Measurements from ENCODE around the gene THAP8.

THAP8 gene

GRCh38 chr19:36054119-36054732, at the start of gene THAP8:
Gene THAP8 (minus strand): TSS chr19:36054285. CDS start chr19:36054217, 68 bp downstream.
- no peaks in the 10 kb centered on the region for H3K9me2 ChIP-seq (replicated peaks; ENCODE audit: insufficient read depth, low read length)
- H3K79me2 ChIP-seq (ENCODE audit: insufficient read depth, low read length) = peaks cover 43% of the 10 kb centered on the region
- H3K4me3 ChIP-seq (ENCODE audit: insufficient read depth, low read length, poor library complexity, severe bottlenecking) = peak within 1 kb of the TSS; percentile 77
- H2AFZ ChIP-seq (ENCODE audit: low read depth, low read length, severe bottlenecking) = peak within 1 kb of the TSS; percentile 84
- H3K36me3 ChIP-seq (ENCODE audit: low read length) = no peaks in the 10 kb centered on the region
- H3K27ac ChIP-seq (ENCODE audit: low read depth, low read length) = peak within 1 kb of the TSS; percentile 94
- H3K27me3 ChIP-seq (ENCODE audit: low read length) = no peaks in the 10 kb centered on the region
- peak within 1 kb of the TSS; percentile 92 for H3K9ac ChIP-seq (ENCODE audit: low read length)
- no peak for TF ChIP-seq EZH2phosphoT487 (conservative IDR thresholded peaks at IDR 0.05; ENCODE audit: low read length)
- TF ChIP-seq CTCF (IDR thresholded peaks at IDR 0.05; ENCODE audit: insufficient read depth, low read length, poor library complexity, severe bottlenecking) = no peak
- H3K4me2 ChIP-seq (ENCODE audit: low read depth, low read length, poor library complexity, severe bottlenecking) = peak within 1 kb of the TSS; percentile 81
- no peaks in the 10 kb centered on the region for H3K9me3 ChIP-seq (ENCODE audit: insufficient read depth, low read length)
- H4K20me1 ChIP-seq (ENCODE audit: low read depth, low read length) = no peaks in the 10 kb centered on the region; the same call in 1 of the 2 replicates
- H3F3A ChIP-seq (ENCODE audit: insufficient read depth) = peaks cover 14% of the 10 kb centered on the region

- Histone ChIP-seq H2AFZ (ENCODE audit: low read depth, low read length, severe bottlenecking) (no peak overlapping the region), H3K9me2 (replicated peaks; ENCODE audit: insufficient read depth, low read length) (no peaks in the 10 kb centered on the region), H3K79me2 (ENCODE audit: insufficient read depth, low read length) (no peaks in the 10 kb centered on the region), H3K4me3 (ENCODE audit: insufficient read depth, low read length, poor library complexity, severe bottlenecking) (no peak overlapping the region), H3K36me3 (ENCODE audit: low read length) (0 out of 2 replicates have a peak, but pooled peaks cover 3% of the 10 kb centered on the region), H3K9me3 (ENCODE audit: insufficient read depth, low read length) (no peaks in the 10 kb centered on the region), H3K27ac (ENCODE audit: low read depth, low read length) (no peak overlapping the region), H3K27me3 (ENCODE audit: low read length) (no peaks in the 10 kb centered on the region), H3K9ac (ENCODE audit: low read length) (no peak overlapping the region), H3F3A (ENCODE audit: insufficient read depth) (no peaks in the 10 kb centered on the region), H4K20me1 (ENCODE audit: low read depth, low read length) (no peaks in the 10 kb centered on the region), H3K4me2 (ENCODE audit: low read depth, low read length, poor library complexity, severe bottlenecking) (no peak overlapping the region)
- TF ChIP-seq CTCF (IDR thresholded peaks at IDR 0.05; ENCODE audit: insufficient read depth, low read length, poor library complexity, severe bottlenecking) (no peak), EZH2phosphoT487 (conservative IDR thresholded peaks at IDR 0.05; ENCODE audit: low read length) (no peak)
These were observed 49.0 kb upstream of the THAP8 start for GRCh38 chr19:36103040-36103626.

GRCh38 chr19:36101550-36102327, 47.7 kb upstream of the THAP8 start:
- no peaks in the 10 kb centered on the region for H3K9me2 ChIP-seq (replicated peaks; ENCODE audit: insufficient read depth, low read length)
- no peaks in the 10 kb centered on the region for H3K79me2 ChIP-seq (ENCODE audit: insufficient read depth, low read length)
- no peak overlapping the region for H3K4me3 ChIP-seq (ENCODE audit: insufficient read depth, low read length, poor library complexity, severe bottlenecking)
- H4K20me1 ChIP-seq (ENCODE audit: low read depth, low read length) = no peaks in the 10 kb centered on the region
- no peaks in the 10 kb centered on the region for H3K9me3 ChIP-seq (ENCODE audit: insufficient read depth, low read length)
- H3K4me2 ChIP-seq (ENCODE audit: low read depth, low read length, poor library complexity, severe bottlenecking) = no peak overlapping the region
- H3K9ac ChIP-seq (ENCODE audit: low read length) = no peak overlapping the region
- no peak for TF ChIP-seq CTCF (IDR thresholded peaks at IDR 0.05; ENCODE audit: insufficient read depth, low read length, poor library complexity, severe bottlenecking)
- TF ChIP-seq EZH2phosphoT487 (conservative IDR thresholded peaks at IDR 0.05; ENCODE audit: low read length) = no peak
- H3K27me3 ChIP-seq (ENCODE audit: low read length) = no peaks in the 10 kb centered on the region
- H2AFZ ChIP-seq (ENCODE audit: low read depth, low read length, severe bottlenecking) = no peak overlapping the region
- no peak overlapping the region for H3K27ac ChIP-seq (ENCODE audit: low read depth, low read length)
- no peaks in the 10 kb centered on the region for H3F3A ChIP-seq (ENCODE audit: insufficient read depth)
- H3K36me3 ChIP-seq (ENCODE audit: low read length) = 0 out of 2 replicates have a peak, but pooled peaks cover 3% of the 10 kb centered on the region

All from SU-DHL-6 (cell line).